DOHH2 (cell line): ENCODE measurements around the gene USP32.

Experiments used
- CTCF ChIP-seq: fragments of 200-600 bp; sonication (generic); IDR thresholded peaks from one replicate; pipeline ENCODE4 v1.5.1; 2014; ENCODE audit warnings: antibody characterized with exemption, mild to moderate bottlenecking, low read depth, low read length; ENCODE audit not compliant: poor library complexity, severe bottlenecking
- EZH2phosphoT487 ChIP-seq: fragments of 200-600 bp; sonication (generic); IDR thresholded peaks from 2 replicates; pipeline ENCODE4 v1.6.1; 2017; ENCODE audit warnings: borderline replicate concordance, mild to moderate bottlenecking, antibody characterized with exemption, low read length, moderate library complexity, mixed read lengths

GRCh38 chr17:60361889-60362288, 30.0 kb downstream of the USP32 start:
- no peak for TF ChIP-seq CTCF
- TF ChIP-seq EZH2phosphoT487, result no peak
